NCI-H1436 treated with DMSO at 0.1 percent for 48 hours (cell line): ENCODE measurements around the gene ZNF22.

Experiments
- DNase-seq: peaks from one replicate; lab custom pipeline; 2025; lab: John Stamatoyannopoulos, UW

ZNF22 gene

GRCh38 chr10:44965104-44965503, 35.6 kb upstream of the ZNF22 start:
- DNase-seq = no peak

GRCh38 chr10:44965651-44966097, 35.0 kb upstream of the ZNF22 start:
- no peak for DNase-seq

GRCh38 chr10:44966129-44966815, 34.5 kb upstream of the ZNF22 start:
- no peak for DNase-seq

GRCh38 chr10:44966816-44967509, 33.8 kb upstream of the ZNF22 start:
- DNase-seq = no peak

- DNase-seq = no peak
Measured at GRCh38 chr10:44967616-44968015, 33.1 kb upstream of the ZNF22 start.

- no peak for DNase-seq
Measured at GRCh38 chr10:44968091-44968490, 32.6 kb upstream of the ZNF22 start.

- DNase-seq = no peak
Measured at GRCh38 chr10:44968500-44969400, 32.0 kb upstream of the ZNF22 start.

- DNase-seq = no peak
Measured at GRCh38 chr10:44969854-44970253, 30.9 kb upstream of the ZNF22 start.

- no peak for DNase-seq
Measured at GRCh38 chr10:44970812-44971395, 29.8 kb upstream of the ZNF22 start.

GRCh38 chr10:44971434-44971833, 29.3 kb upstream of the ZNF22 start:
- DNase-seq = no peak

- DNase-seq = no peak
Measured at GRCh38 chr10:44971935-44972757, 28.6 kb upstream of the ZNF22 start.

GRCh38 chr10:44972874-44973306, 27.8 kb upstream of the ZNF22 start:
- no peak for DNase-seq

GRCh38 chr10:44973323-44974081, 27.2 kb upstream of the ZNF22 start:
- DNase-seq = no peak

- no peak for DNase-seq
Measured at GRCh38 chr10:44974082-44974627, 26.6 kb upstream of the ZNF22 start.

- DNase-seq = no peak
Measured at GRCh38 chr10:44974628-44975430, 25.9 kb upstream of the ZNF22 start.

- no peak for DNase-seq
Measured at GRCh38 chr10:44975431-44976331, 25.0 kb upstream of the ZNF22 start.

- DNase-seq = no peak
Measured at GRCh38 chr10:44976352-44977198, 24.1 kb upstream of the ZNF22 start.
